HG02943 (cell line): ENCODE data around the gene FOXE3.

Experiments used
- ATAC-seq: cut with Tn5 transposase; IDR thresholded peaks from one replicate; pipeline ENCODE4 v1.9.1; 2021; ENCODE audit warnings: mild to moderate bottlenecking, low read depth, moderate library complexity; ENCODE audit not compliant: unreplicated experiment

Gene FOXE3

DNA sequence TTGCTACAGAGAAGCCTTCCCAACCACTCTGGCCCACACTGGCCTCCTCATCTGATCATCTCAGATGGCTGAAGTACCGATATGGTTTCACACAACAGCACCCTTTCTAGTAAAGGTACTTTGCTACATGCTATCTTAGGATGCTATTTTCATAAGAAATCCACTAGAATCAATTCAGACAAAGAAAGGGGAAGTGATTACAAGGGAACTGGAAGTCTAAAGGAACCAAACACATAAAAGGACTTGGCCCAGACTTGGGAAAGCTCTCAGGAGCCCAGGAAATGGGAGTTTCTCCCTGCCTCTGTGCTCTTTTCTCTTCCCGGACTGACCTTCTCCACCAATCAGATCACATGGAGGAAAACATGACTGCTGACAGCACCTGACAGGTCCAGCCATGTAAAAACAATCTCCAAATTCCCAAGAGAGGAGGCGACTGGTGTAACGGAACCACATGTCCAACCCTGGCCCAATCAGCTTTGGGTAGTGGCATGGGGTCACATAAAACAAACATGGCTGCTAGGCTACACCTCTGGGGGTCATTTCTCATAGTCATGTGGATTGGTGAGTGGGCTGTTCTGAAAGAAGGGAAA is 12.7 kb upstream of the FOXE3 start:
- ATAC-seq, result no peak

DNA sequence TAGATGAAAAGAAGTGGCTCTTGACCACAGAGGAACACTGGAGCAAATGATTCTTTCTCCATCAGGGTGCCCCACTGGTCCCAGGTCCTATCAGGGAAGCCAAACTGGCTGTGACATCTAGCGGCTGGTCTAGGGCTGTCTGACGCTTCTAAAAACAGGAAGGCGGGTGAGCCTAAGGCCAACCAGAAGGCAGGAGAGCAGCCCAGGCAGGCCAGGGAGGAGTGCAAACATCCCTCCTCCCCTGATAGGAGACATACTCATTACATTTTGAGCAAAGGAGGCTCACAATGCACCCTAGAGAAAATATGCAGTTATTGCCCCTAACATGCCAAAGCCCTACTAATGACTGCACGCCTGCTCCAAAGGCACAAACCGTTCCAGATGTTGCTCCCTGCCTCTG is 10.4 kb upstream of the FOXE3 start:
- no peak for ATAC-seq

GRCh38 chr1:47406966-47407365 is 9.1 kb upstream of the FOXE3 start:
- ATAC-seq, result no peak

GRCh38 chr1:47407481-47407880 is 8.6 kb upstream of the FOXE3 start:
- ATAC-seq, result no peak

- ATAC-seq, result no peak
These were observed 6.6 kb upstream of the FOXE3 start for GRCh38 chr1:47409311-47410067.

DNA sequence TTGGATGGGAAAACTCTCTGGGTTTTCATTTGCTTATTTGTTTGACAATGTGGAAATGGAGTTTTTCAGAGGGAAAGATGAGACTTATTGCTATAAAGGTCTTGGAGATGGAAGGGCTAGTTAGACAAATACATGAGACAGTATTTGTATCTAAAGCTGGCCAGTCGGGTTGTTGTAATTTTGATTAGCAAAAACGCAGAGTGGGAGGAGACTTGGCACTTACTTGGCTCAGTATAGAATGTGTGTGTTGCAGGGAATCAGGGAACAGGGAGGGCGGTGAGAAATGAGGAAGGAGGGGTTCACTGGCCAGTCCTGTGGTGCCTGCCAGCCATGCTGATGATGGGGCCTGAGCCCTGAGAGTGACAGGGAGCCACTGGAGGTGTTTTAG is 6.0 kb upstream of the FOXE3 start:
- no peak for ATAC-seq

- no peak for ATAC-seq
These were observed 4.6 kb upstream of the FOXE3 start for GRCh38 chr1:47411436-47411835.

- ATAC-seq, result no peak
These were observed 3.6 kb upstream of the FOXE3 start for GRCh38 chr1:47412437-47412836.

GRCh38 chr1:47416319-47417169 is 459 bp downstream of the FOXE3 start:
- no peak for ATAC-seq

DNA sequence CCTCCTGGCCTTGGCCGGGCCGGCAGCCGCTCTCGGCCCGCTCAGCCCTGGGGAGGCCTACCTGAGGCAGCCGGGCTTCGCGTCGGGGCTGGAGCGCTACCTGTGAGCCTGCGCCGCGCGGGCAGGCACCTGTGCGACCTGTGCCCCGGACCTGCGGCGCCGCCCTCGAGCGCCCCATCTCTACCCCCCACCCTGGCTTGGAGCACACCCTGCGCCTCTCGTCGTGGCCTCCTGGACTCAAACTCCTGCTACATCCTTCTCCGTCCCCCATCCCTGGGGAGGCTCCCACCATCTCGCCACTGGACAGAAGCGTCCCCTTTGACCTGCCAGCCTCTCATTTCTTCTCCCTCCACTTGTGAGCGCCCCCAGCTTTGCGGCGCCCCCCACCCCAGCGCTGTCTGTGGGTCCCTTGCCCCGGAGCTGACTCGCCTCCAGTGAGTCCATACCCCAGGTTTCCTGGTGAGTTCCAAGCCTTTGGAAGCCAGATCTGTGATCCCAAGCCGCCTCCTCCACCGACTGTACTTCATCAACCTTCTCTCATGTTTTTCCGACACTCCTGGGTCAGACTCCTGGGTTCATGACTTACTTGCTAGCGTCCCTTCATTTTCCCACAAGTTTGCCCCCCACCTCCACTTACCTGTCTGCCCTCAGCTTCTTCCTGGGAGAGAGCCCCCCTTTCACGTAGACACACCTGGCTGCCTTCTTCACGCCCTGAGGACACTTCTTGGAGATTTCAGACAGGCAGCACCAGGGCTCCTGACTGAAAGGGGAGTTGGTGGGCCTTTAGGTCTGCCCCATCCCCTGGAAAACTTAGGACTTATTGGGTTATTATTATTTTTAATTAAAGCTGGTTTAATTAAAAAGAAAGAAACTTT is 1.3 kb downstream of the FOXE3 start:
- ATAC-seq, result no peak

- ATAC-seq, result no peak
These were observed 2.0 kb downstream of the FOXE3 start for GRCh38 chr1:47418122-47418521.

DNA sequence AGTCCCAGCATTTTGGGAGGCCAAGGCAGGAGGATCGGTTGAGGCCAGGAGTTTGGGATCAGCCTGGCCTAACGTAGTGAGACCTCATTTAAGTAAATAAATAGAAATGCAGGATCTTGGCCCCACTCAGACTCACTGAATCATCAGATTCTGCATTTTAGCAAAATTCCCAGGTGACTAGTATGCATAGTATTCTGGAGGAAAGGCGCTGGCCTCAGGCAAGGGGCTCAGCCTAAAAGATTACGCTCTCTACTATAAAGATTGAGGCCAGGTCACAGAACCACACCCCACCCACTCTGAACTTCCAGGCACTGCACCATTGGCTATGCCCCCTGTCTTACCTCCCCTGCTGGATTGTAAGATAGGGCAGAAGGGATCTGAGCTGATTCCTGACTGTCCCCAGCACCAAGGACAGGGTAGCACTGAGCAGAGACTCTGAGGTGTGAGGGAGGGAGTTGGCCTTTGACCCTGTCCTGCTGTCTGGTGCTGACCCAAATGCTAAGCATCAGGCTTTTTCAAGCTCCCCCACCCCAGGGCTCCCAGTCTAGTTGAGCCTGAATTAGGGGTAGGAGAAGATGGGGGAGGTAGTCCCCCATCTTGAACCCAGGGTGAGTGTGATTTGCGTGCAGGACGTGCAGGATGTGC is 2.7 kb downstream of the FOXE3 start:
- no peak for ATAC-seq

GRCh38 chr1:47420547-47420946 is 4.5 kb downstream of the FOXE3 start:
- no peak for ATAC-seq

DNA sequence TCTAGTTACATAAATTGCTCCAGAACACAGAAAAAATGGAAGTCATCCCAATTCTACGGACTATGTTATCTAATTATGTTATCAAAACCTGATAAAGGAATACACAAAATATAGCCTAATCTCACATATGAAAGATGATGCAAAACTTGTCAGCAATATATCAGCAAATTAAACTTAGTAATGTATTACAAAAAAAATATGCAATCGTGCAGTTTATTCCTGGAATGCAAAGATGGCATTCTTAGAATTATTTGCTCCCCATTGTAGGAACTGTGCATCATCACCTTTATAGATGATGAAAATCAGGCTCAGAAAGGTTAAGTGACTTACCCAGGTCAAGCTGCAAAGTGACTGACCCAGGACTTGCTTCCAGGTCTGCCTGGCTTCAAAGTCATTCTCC is 7.8 kb downstream of the FOXE3 start:
- no peak for ATAC-seq

DNA sequence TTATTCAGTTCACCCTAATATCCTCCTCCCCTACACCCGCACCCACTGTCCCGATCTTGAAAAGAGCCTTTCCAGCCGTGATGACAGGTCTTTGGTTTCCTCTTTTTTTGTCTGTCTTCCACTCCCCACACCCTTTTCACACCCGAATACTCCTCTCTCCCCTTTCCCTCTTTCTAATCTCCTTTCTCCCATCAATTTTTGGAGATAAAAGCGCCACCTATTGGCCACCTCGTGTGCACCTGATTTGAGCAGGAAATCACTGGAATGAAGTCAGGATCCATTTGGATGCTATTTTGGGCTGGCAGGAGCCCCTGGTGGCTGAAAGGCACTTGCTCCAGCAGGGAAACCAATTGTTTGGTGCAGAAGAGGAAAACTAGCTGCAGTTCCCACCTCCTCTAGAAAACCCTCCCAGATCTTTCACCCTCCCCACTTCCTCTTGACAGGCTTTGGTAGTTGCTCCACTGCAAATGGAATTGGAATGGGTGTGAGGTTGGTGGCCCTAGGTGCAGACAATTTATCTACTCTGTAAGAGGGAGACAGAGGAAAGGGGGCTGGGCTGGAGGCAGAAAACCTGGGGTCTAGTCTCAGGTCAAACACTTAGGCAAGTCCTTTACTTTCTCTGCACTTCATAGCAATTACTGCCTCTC is 8.4 kb downstream of the FOXE3 start:
- ATAC-seq, result no peak

DNA sequence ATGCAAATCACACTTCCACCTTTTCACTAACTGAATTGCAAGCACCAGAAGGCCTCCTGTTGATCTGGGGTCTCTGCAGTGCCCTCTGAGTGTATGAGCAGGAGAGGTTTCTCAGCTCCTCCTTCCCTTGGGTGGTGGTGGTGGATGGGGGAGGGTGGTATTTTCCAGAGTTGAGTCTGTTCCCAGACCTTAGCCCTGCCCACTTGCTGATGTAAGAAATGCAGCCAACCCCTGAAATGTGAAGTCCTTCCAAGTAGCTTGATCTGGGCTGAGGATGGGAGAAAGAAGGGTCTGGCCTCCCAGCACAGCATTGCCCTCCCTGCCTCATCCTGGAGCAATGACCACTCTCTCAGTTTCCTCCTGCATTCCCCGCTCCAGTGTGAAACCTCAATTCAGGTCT is 15.4 kb downstream of the FOXE3 start:
- ATAC-seq, result no peak

GRCh38 chr1:47432071-47433036 is 16.3 kb downstream of the FOXE3 start:
- no peak for ATAC-seq

DNA sequence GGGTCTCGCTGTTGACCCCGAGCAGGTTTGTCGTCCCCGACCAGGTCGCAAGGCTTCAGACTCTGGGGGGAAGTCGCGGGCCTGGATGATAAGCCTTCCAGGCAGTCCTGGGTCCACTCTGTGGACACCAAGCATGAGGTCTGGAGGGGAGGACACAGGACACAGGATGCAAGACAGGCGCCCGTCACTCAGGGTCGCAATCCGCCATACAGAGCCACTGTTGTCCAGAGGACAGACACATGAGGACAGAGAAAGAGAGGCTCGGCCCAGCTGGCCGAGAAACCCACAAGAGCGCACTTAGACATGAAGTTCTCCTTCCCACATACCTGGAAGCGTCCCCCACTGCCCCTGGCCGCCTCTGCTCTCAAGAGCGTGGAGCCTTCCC is 16.9 kb downstream of the FOXE3 start:
- no peak for ATAC-seq
